HCT116 (cell line): ENCODE results near the gene NUTM2A. TPM values are rescaled to one million over a fixed set of nuclear protein-coding genes. Genes with fewer than 3 reads are reported as not detected.
"Not testable (repeated sequence)": the region's sequence is repeated elsewhere in the genome, so short reads cannot be mapped to it uniquely, and the experiment has no call there.

ENCODE experiments used
- ATAC-seq: fragments of 200-7000 bp; cut with Tn5 transposase; 2 replicates; pipeline ENCODE4 v1.9.1; 2020; ENCODE audit warnings: mild to moderate bottlenecking, moderate library complexity
- BruUV-seq: library from RNA; stranded (reverse); fragments of 400-500 nt; replicated peaks from 2 replicates; lab custom pipeline; 2021; lab: Mats Ljungman, UMichigan
- CTCF ChIA-PET: fragments of 300-600 bp; sonication (Branson Sonifier 250); formaldehyde crosslinking; loops from one replicate; lab custom pipeline; 2021; ENCODE audit warnings: antibody characterized with exemption; lab: Charles Lee
- POLR2A ChIA-PET: fragments of 300-600, 350-600 bp; sonication (Branson Sonifier 250); formaldehyde crosslinking; loops from one replicate; lab custom pipeline; 2021; ENCODE audit warnings: antibody characterized with exemption; lab: Charles Lee
- RAD21 ChIA-PET, 2 experiments: fragments of 300-600 bp; sonication (Branson Sonifier 250); formaldehyde crosslinking; loops; one replicate each; lab custom pipeline; 2023; ENCODE audit warnings: low total read pairs in 2 of 2; ENCODE audit not compliant: uncharacterized antibody in 2 of 2, unreplicated experiment in 2 of 2, low non-redundant PET in 1 of 2; lab: Charles Lee
- DNase-seq: peaks from one replicate; pipeline ENCODE4 v3.0.0-alpha.2; 2010; ENCODE audit warnings: low read depth, low spot score
- H2AFZ ChIP-seq: fragments of 200-600 bp; shearing (Covaris generic), sonication (generic); 2 replicates; pipeline ENCODE4 v1.6.1; 2017; ENCODE audit warnings: low read depth, mixed run types, mixed read lengths, antibody characterized with exemption, low read length; ENCODE audit not compliant: poor library complexity, severe bottlenecking
- H3K27ac ChIP-seq: 2 replicates; pipeline ENCODE4 v1.5.1; 2012; ENCODE audit warnings: low read depth, low read length
- H3K27me3 ChIP-seq: fragments of 200-600 bp; sonication (generic); 2 replicates; pipeline ENCODE4 v1.6.1; 2016; ENCODE audit warnings: mixed run types, low read length, mixed read lengths; ENCODE audit not compliant: insufficient read depth
- H3K36me3 ChIP-seq, 2 experiments: fragments of 200-500 bp in 1 of 2; fragments of 200-600 bp in 1 of 2; sonication (Bioruptor generic) in 1 of 2; sonication (generic) in 1 of 2; 2 replicates each; pipeline versions ENCODE4 v1.5.1 to v1.6.1; 2014 to 2016; ENCODE audit warnings: low read length in 2 of 2, inconsistent platforms in 1 of 2, mixed read lengths in 1 of 2, mixed run types in 1 of 2; ENCODE audit not compliant: insufficient read depth in 2 of 2, control insufficient read depth in 1 of 2
- H3K4me1 ChIP-seq, 2 experiments: fragments of 200-600 bp in 1 of 2; sonication (generic) in 1 of 2; 2 replicates each; pipeline versions ENCODE4 v1.5.1 to v1.6.1; 2012 to 2017; ENCODE audit warnings: low read length in 2 of 2, inconsistent platforms in 1 of 2, mild to moderate bottlenecking in 1 of 2, mixed read lengths in 1 of 2, mixed run types in 1 of 2, moderate library complexity in 1 of 2; ENCODE audit not compliant: insufficient read depth in 2 of 2, control insufficient read depth in 1 of 2
- H3K4me2 ChIP-seq: fragments of 200-600 bp; sonication (generic); 2 replicates; pipeline ENCODE4 v1.6.1; 2017; ENCODE audit warnings: mixed run types, low read length, mixed read lengths
- H3K4me3 ChIP-seq, 2 experiments: fragments of 200-600 bp in 1 of 2; sonication (generic) in 1 of 2; replicated peaks in 1 of 2; 2 replicates each; pipeline ENCODE4 v1.5.1; 2011 to 2016; ENCODE audit warnings: low read length in 2 of 2, control low read depth in 1 of 2, low read depth in 1 of 2, mild to moderate bottlenecking in 1 of 2, mixed read lengths in 1 of 2, mixed run types in 1 of 2
- H3K79me2 ChIP-seq: fragments of 200-600 bp; sonication (generic); 2 replicates; pipeline ENCODE4 v1.6.1; 2017; ENCODE audit warnings: mild to moderate bottlenecking, mixed run types, low read length, moderate library complexity, mixed read lengths; ENCODE audit not compliant: insufficient read depth
- H3K9ac ChIP-seq: fragments of 200-600 bp; sonication (generic); 2 replicates; pipeline ENCODE4 v1.6.1; 2016; ENCODE audit warnings: low read length, mixed read lengths
- H3K9me2 ChIP-seq: fragments of 200-600 bp; sonication (generic), shearing (Covaris generic); 2 replicates; pipeline ENCODE4 v1.6.1; 2017; ENCODE audit warnings: mixed run types, mild to moderate bottlenecking, moderate library complexity; ENCODE audit not compliant: insufficient read depth
- H3K9me3 ChIP-seq, 2 experiments: fragments of 200-500 bp in 1 of 2; fragments of 200-600 bp in 1 of 2; sonication (Bioruptor generic) in 1 of 2; sonication (generic) in 1 of 2; 2 replicates each; pipeline ENCODE4 v1.6.1; 2014 to 2017; ENCODE audit warnings: low read length in 2 of 2, mixed read lengths in 2 of 2, inconsistent platforms in 1 of 2, low read depth in 1 of 2, mild to moderate bottlenecking in 1 of 2, mixed run types in 1 of 2, moderate library complexity in 1 of 2; ENCODE audit not compliant: control insufficient read depth in 1 of 2, insufficient read depth in 1 of 2
- H4K20me1 ChIP-seq: fragments of 200-600 bp; sonication (generic), shearing (Covaris generic); 2 replicates; pipeline ENCODE4 v1.6.1; 2017; ENCODE audit warnings: mixed run types, mild to moderate bottlenecking, moderate library complexity; ENCODE audit not compliant: insufficient read depth
- EGR1 ChIP-seq: IDR thresholded peaks from 2 replicates; pipeline ENCODE4 v1.6.1; 2012; ENCODE audit warnings: low read depth
- FOSL1 ChIP-seq: IDR thresholded peaks from 2 replicates; pipeline ENCODE4 v1.6.1; 2012; ENCODE audit warnings: low read depth
- JUND ChIP-seq: IDR thresholded peaks from 2 replicates; pipeline ENCODE4 v1.6.1; 2012
- intact Hi-C: fragments of 100-400 bp; cut with micrococcal nuclease; formaldehyde crosslinking; loops from 2 replicates; pipeline ENCODE4 v1.10.0; 2022
- total RNA-seq: library from RNA; stranded (reverse); gene quantifications from one replicate; pipeline ENCODE4 v1.2.1, GENCODE V29; 2021; ENCODE audit not compliant: unreplicated experiment
- TF ChIP-seq, protein P1 (sequence below): IDR thresholded peaks from 2 replicates; pipeline ENCODE4 v1.6.1; 2012

NUTM2A gene
- total RNA-seq, 1 experiment from 2014 or later = 0.59 TPM

DNA sequence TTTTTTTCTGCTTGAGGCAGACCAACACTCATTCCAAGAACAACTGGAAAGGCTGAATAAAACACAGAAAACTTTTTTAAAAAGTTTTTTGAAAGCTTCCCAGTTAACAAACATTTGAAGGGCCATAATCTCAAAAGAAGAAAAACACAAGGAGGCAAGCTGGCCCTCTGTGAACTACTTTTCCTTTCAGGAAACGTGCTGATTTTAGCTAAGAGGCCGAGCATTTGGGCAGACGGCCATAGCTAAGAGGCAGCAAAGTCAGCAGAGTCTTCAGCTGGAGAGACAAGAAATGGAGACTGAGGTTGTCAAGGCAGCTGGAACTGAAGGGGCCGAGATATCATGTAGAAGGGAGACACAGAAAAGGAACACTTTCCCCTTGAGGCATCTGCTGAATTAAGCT, 18.3 kb upstream of the NUTM2A start:
- H3K4me3 ChIP-seq, H3K9me2 ChIP-seq, H3K27ac ChIP-seq, H4K20me1 ChIP-seq, H3K27me3 ChIP-seq, H3K9me3 ChIP-seq, DNase-seq, POLR2A ChIA-PET, H2AFZ ChIP-seq, H3K4me2 ChIP-seq, H3K9ac ChIP-seq, RAD21 ChIA-PET, H3K79me2 ChIP-seq, CTCF ChIA-PET, H3K36me3 ChIP-seq, ATAC-seq, BruUV-seq, intact Hi-C loops: not testable (repeated sequence)
- H3K4me1 ChIP-seq = peaks cover 5 to 25% of the 10 kb centered on the region in 2 experiments

DNA sequence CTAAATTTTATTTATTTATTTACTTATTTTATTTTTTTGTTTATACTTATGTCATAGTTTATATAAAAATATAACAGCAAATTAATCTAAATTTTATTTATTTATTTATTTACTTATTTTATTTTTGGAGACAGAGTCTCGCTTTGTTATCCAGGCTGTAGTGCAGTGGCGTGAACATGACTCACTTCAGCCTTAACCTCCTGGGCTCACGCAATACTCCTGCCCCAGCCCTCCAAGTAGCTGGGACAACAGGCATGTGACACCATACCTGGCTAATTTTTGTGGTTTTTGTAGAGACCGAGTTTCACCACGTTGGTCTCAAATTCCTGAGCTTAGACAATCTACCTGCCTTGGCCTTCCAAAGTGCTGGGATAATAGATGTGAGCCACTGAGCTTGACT, 14.9 kb upstream of the NUTM2A start:
- H3K9ac ChIP-seq, RAD21 ChIA-PET, H3K4me2 ChIP-seq, H4K20me1 ChIP-seq, H3K27ac ChIP-seq, BruUV-seq, H3K4me3 ChIP-seq, intact Hi-C loops, H2AFZ ChIP-seq, H3K9me2 ChIP-seq, H3K9me3 ChIP-seq, H3K27me3 ChIP-seq, POLR2A ChIA-PET, CTCF ChIA-PET, H3K79me2 ChIP-seq, H3K36me3 ChIP-seq: not testable (repeated sequence)
- peaks cover 10 to 27% of the 10 kb centered on the region in 2 experiments for H3K4me1 ChIP-seq
- DNase-seq (peak; percentile 65), ATAC-seq (peak; percentile 83)

DNA sequence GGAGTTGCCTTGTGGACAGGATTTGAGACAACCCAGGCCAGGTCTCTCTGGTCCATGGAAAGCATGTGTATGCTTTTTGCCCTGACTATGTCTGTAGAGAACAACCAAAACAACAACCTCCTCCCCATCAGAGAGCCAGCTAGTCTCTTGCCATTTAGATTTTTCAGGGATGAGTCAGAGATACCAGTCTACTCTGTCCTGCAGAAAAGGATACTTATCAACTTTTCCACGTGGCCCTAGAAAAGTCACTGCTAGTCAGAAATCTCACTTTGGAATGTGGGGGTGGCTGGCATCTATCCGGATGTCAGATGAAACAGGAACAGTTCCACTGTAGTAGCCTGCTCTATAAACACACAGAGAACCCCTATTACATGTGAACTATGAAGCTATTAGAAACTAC, 13.4 kb upstream of the NUTM2A start:
- H3K9me3 ChIP-seq, BruUV-seq, H3K27ac ChIP-seq, H3K27me3 ChIP-seq, H3K9ac ChIP-seq, H3K79me2 ChIP-seq, CTCF ChIA-PET, intact Hi-C loops, POLR2A ChIA-PET, H4K20me1 ChIP-seq, H3K9me2 ChIP-seq, H3K36me3 ChIP-seq, H2AFZ ChIP-seq, RAD21 ChIA-PET: not testable (repeated sequence)
- TF ChIP-seq JUND = peak; percentile 66
- TF ChIP-seq, protein P1, sequence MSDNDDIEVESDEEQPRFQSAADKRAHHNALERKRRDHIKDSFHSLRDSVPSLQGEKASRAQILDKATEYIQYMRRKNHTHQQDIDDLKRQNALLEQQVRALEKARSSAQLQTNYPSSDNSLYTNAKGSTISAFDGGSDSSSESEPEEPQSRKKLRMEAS = peak; percentile 63
- TF ChIP-seq FOSL1 = peak; percentile 61
- TF ChIP-seq EGR1 = peak; percentile 56
- Histone ChIP-seq H3K4me3 (peak overlapping the region in 1 of 2 experiments; percentile 18; a peak in 1 of 4 replicates), H3K4me1 (peaks cover 10 to 27% of the 10 kb centered on the region in 2 experiments), H3K4me2 (peak overlapping the region; percentile 63)
- DNase-seq (peak; percentile 31), ATAC-seq (peak; percentile 72)

DNA sequence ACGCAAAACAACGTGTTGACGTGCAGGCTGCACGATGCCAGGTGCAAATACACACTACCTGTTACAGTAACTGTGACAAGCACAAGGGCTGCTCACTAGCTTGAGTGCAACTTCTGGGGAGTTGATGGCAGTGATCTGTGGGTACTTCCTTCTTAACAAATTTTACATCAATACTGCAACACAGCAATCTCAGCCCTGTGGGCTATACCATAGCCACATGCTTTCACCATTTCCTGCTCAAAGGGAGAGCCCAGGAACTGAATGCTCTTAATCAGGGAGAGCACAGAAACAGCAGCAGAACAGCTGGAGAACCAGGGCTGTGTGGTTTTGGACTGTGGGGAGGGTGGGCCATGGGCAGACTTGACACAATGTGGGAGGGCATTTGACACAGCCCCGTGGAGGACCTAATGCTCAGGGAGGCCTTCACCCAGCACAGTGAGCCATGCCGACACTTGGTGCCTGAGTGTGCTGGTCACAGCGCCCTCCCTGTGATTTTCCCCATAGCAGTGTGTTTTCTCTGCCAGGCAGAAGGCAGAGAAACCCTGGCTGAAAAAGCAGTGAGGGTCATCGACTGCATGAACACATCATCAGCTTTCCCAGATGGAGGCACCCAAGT, 12.0 kb upstream of the NUTM2A start:
- ATAC-seq, intact Hi-C loops, H3K27ac ChIP-seq, BruUV-seq, H3K9me2 ChIP-seq, RAD21 ChIA-PET, H3K9me3 ChIP-seq, POLR2A ChIA-PET, CTCF ChIA-PET, H3K4me2 ChIP-seq, H3K36me3 ChIP-seq, H3K27me3 ChIP-seq, H3K4me3 ChIP-seq, DNase-seq, H4K20me1 ChIP-seq, H3K79me2 ChIP-seq, H2AFZ ChIP-seq, H3K9ac ChIP-seq: not testable (repeated sequence)
- peaks cover 10 to 27% of the 10 kb centered on the region in 2 experiments for H3K4me1 ChIP-seq
